MCF 10A (cell line): ENCODE results near the gene NRP1. TPM values are rescaled to one million over a fixed set of nuclear protein-coding genes. Genes with fewer than 3 reads are reported as not detected.

Experiments used
- BruUV-seq: library from RNA; stranded (reverse); fragments of 400-500 nt; replicated peaks from 2 replicates; lab custom pipeline; 2021; lab: Mats Ljungman, UMichigan
- CTCF ChIA-PET: fragments of 300-600 bp; sonication (Branson Sonifier 250); formaldehyde crosslinking; extraction: SDS; loops from one replicate; lab custom pipeline; 2021; ENCODE audit warnings: antibody characterized with exemption, inconsistent platforms; lab: Yijun Ruan, JAX
- POLR2A ChIA-PET: fragments of 300-600, 350-650 bp; sonication (Branson Sonifier 250); formaldehyde crosslinking; extraction: SDS; loops from one replicate; lab custom pipeline; 2020; ENCODE audit warnings: antibody characterized with exemption, inconsistent platforms; lab: Yijun Ruan, JAX
- DNase-seq: peaks from one replicate; pipeline ENCODE4 v3.0.0-alpha.2; 2018; ENCODE audit not compliant: unreplicated experiment
- H3K27ac Mint-ChIP-seq: one replicate; pipeline ENCODE4 v1.8.0; 2022; ENCODE audit warnings: mild to moderate bottlenecking, low read depth, mixed read lengths; ENCODE audit not compliant: unreplicated experiment
- H3K27me3 Mint-ChIP-seq: one replicate; pipeline ENCODE4 v1.8.0; 2022; ENCODE audit warnings: mixed read lengths; ENCODE audit not compliant: insufficient read depth, unreplicated experiment
- H3K36me3 Mint-ChIP-seq: one replicate; pipeline ENCODE4 v1.8.0; 2022; ENCODE audit warnings: mild to moderate bottlenecking, moderate library complexity, mixed read lengths; ENCODE audit not compliant: insufficient read depth, unreplicated experiment
- H3K4me1 Mint-ChIP-seq: one replicate; pipeline ENCODE4 v1.8.0; 2022; ENCODE audit warnings: mixed read lengths; ENCODE audit not compliant: insufficient read depth, unreplicated experiment
- H3K4me3 Mint-ChIP-seq: one replicate; pipeline ENCODE4 v1.8.0; 2022; ENCODE audit warnings: mild to moderate bottlenecking, moderate library complexity, mixed read lengths; ENCODE audit not compliant: unreplicated experiment
- H3K9me3 Mint-ChIP-seq: one replicate; pipeline ENCODE4 v1.8.0; 2022; ENCODE audit warnings: mixed read lengths; ENCODE audit not compliant: unreplicated experiment
- intact Hi-C: fragments of 100-400 bp; cut with micrococcal nuclease; formaldehyde crosslinking; loops from 2 replicates; pipeline ENCODE4 v1.14.1; 2022
- total RNA-seq: library from RNA; stranded (reverse); gene quantifications from 2 replicates; pipeline ENCODE4 v1.2.3, GENCODE V29; 2022
- TF ChIP-seq, protein P1 (sequence below): fragments of 200-600 bp; IDR thresholded peaks from one replicate; pipeline ENCODE4 v1.8.0; 2022; ENCODE audit warnings: antibody characterized with exemption, mild to moderate bottlenecking; ENCODE audit not compliant: unreplicated experiment

The NRP1 gene
- total RNA-seq, 1 experiment from 2014 or later: 66.6 TPM

DNA sequence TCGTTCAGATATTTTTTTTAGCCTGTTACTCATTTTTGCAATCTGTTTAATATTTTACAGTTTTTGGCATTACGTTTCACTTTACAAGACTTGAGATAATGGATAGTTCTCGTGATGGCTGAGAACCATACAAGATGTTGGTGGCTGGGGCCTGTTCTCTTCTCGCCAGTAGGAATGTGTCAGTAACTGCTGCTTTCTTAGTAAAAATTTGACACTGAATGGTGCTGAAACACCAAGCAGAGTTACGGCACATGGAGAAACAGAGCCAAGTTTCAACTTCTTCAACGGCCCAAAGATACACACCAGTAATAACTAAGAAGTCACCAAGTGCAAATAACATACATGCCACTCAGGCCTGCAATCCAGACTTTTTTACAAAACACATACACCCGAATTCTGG is 130.4 kb downstream of the NRP1 start:
- intact Hi-C loops: no loop called here
- Mint-ChIP-seq H3K27ac (peak overlapping the region; percentile 29), H3K27me3 (no peaks in the 10 kb centered on the region), H3K9me3 (no peaks in the 10 kb centered on the region), H3K4me1 (peaks cover 5% of the 10 kb centered on the region), H3K36me3 (peaks cover 29% of the 10 kb centered on the region), H3K4me3 (no peak overlapping the region)
- no TSS peak for BruUV-seq
- POLR2A ChIA-PET: no interaction called here
- TF ChIP-seq, protein P1, sequence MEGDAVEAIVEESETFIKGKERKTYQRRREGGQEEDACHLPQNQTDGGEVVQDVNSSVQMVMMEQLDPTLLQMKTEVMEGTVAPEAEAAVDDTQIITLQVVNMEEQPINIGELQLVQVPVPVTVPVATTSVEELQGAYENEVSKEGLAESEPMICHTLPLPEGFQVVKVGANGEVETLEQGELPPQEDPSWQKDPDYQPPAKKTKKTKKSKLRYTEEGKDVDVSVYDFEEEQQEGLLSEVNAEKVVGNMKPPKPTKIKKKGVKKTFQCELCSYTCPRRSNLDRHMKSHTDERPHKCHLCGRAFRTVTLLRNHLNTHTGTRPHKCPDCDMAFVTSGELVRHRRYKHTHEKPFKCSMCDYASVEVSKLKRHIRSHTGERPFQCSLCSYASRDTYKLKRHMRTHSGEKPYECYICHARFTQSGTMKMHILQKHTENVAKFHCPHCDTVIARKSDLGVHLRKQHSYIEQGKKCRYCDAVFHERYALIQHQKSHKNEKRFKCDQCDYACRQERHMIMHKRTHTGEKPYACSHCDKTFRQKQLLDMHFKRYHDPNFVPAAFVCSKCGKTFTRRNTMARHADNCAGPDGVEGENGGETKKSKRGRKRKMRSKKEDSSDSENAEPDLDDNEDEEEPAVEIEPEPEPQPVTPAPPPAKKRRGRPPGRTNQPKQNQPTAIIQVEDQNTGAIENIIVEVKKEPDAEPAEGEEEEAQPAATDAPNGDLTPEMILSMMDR: no peak
- DNase-seq: no peak
- CTCF ChIA-PET: interaction anchor here (0.7 kb wide), 1 partner anchor 11 kb away, joined by 3 read pairs; no protein-coding TSS in a partner anchor

DNA sequence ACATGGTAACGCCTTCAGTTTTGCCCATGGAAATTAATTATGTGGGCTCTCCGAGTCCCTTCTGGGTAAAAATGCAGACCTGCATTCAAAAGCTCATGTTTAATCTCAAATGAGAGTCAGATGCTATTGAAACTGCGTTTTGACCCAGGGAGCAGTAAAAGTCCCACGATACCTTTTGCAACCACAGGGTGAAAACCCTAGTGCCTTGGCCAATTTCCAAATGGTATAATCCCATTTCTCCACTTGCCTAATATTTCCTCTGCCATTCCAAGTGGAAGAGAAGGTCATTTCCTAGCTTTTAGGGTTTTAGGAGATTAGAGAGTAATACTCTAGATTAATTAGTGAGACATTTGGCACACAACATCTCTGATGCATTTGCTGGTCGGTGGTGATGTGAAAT is 132.5 kb downstream of the NRP1 start:
- H3K4me3 Mint-ChIP-seq: no peak overlapping the region
- CTCF ChIA-PET: interaction anchor here (0.5 to 1.2 kb wide), 5 partner anchors 8 to 670 kb away, joined by 3 to 4 read pairs (median 3); no protein-coding TSS in a partner anchor
- H3K4me1 Mint-ChIP-seq: peaks cover 5% of the 10 kb centered on the region
- no peak for DNase-seq
- H3K9me3 Mint-ChIP-seq: no peaks in the 10 kb centered on the region
- POLR2A ChIA-PET: no interaction called here
- peaks cover 39% of the 10 kb centered on the region for H3K36me3 Mint-ChIP-seq
- BruUV-seq: no TSS peak
- H3K27me3 Mint-ChIP-seq: no peaks in the 10 kb centered on the region
- no peak overlapping the region for H3K27ac Mint-ChIP-seq
- intact Hi-C loops: no loop called here
- TF ChIP-seq, protein P1: no peak

DNA sequence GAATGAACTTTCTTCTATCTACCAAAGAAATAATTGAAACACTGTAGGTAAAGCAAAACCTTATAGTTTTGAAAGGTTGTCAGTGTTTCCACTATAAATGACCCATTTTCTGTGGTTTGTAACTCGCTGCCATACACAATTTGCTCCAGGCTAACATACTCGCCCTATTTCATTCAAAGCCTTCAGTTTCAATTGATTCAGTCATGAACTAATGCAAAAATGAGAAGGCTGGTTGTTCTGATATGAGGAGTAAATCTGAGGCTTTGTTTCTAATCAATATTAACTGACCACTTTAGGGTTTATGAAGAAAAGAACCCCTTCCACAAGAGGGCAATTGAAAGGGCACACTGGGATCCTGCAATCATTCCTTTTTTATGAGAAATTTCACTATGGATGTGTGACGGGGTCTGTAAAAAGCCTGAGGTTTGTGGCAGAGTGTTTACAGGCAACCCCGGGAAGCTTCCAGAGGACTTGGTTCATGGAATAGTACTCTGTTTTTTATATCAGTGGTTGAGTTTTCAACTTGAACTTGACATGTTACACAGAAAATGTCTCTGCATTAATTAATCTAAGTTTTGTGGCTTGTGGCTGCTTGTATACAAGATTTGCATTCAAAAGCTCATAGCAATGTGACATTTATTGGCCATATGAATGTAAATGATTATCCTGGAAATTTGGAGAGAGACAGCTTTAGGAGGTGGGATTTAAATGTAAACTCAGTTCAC is 133.2 kb downstream of the NRP1 start:
- intact Hi-C loops: no loop called here
- Mint-ChIP-seq H3K27ac (no peak overlapping the region), H3K9me3 (no peaks in the 10 kb centered on the region), H3K4me3 (no peak overlapping the region), H3K36me3 (peaks cover 40% of the 10 kb centered on the region), H3K27me3 (no peaks in the 10 kb centered on the region), H3K4me1 (peaks cover 5% of the 10 kb centered on the region)
- POLR2A ChIA-PET: no interaction called here
- TF ChIP-seq, protein P1: no peak
- DNase-seq: no peak
- CTCF ChIA-PET: interaction anchor here (0.8 to 1.2 kb wide), 3 partner anchors 7 to 126 kb away, joined by 3 read pairs; no protein-coding TSS in a partner anchor
- no TSS peak for BruUV-seq

DNA sequence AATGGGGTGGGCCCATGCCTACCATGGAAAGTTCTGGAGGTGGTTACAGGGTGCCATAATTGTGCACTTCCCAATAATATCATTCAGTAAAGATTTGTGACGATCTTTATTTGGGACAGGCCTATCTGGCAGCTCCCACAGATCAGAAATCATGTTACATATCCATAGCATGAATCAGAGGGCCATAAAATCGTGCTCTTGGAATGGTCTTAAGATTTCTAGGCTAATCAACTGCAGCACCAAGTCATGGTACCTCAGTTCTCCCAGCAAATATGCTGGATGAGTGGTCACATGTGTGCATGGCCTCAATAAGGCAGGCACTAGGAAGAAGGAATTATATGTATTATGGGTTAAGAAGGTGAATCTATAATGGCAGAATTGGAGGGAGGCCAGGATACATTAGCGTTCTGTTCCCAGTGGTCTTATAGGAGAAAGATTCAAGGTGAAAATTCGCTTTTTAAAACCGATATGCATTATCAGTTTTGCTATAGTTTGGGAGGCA is 134.7 kb downstream of the NRP1 start:
- DNase-seq: no peak
- intact Hi-C loops: loop anchor here (10.0 kb wide), 1 partner anchor 1095 kb away; no protein-coding TSS in a partner anchor
- Mint-ChIP-seq H3K27ac (no peak overlapping the region), H3K9me3 (no peaks in the 10 kb centered on the region), H3K27me3 (no peaks in the 10 kb centered on the region), H3K4me3 (no peak overlapping the region), H3K36me3 (peaks cover 26% of the 10 kb centered on the region), H3K4me1 (peaks cover 2% of the 10 kb centered on the region)
- CTCF ChIA-PET: no interaction called here
- TF ChIP-seq, protein P1: no peak
- POLR2A ChIA-PET: no interaction called here
- no TSS peak for BruUV-seq
